B cell (primary cell): ENCODE measurements around the gene PNKD.

Source experiments
- CTCF ChIP-seq: fragments of 200-600 bp; IDR thresholded peaks from one replicate; pipeline ENCODE4 v1.8.0; 2022; ENCODE audit warnings: antibody characterized with exemption, mild to moderate bottlenecking
- EZH2 ChIP-seq: IDR thresholded peaks from 2 replicates; pipeline ENCODE4 v1.6.1; 2012; ENCODE audit warnings: borderline replicate concordance, low read depth, mild to moderate bottlenecking, moderate library complexity, low read length; ENCODE audit not compliant: insufficient read depth, poor library complexity, severe bottlenecking

- TF ChIP-seq CTCF: no peak
- no peak for TF ChIP-seq EZH2
Observed at GRCh38 chr2:218393750-218394290, 123.5 kb downstream of the PNKD start.
